LoVo (cell line): ENCODE measurements around the gene TTLL5.
"Not testable (repeated sequence)": the region's sequence is repeated elsewhere in the genome, so short reads cannot be mapped to it uniquely, and the experiment has no call there.

Experiments used
- DNase-seq: peaks from one replicate; pipeline ENCODE4 v3.0.0-alpha.2; 2016; ENCODE audit warnings: low spot score

TTLL5 gene

GRCh38 chr14:75915045-75915444 lies 254.0 kb downstream of the TTLL5 start:
- DNase-seq: no peak

DNA sequence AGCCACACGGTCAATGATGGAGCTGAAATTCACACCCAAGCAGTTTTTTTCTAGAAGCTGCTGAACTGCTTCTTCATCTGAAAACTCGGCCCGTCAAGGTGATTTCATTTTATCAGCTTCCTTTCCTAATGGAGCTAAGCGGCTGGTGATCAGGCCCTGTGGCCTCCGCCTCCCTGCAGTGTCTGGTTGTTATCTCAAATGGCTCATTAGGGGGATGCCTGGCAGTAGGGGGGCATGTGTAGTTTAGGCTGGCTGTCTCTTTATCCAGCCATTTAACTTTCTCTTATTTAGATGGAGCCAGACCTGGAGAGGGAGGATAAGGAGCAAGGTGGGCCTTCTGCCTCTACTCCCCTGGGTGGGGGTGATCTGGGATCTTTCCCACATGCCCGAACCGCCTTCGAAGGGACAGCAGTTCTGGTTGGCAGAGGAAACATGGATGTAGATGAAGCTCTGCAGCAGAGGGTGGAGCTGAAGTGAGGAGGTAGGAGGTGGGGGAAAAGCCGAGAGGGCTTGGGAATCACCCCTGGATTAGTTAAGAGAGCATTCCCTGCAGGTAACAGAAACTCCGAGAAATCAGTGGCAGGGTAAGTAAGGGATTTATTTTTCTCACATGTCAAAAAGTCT lies 256.4 kb downstream of the TTLL5 start:
- no peak for DNase-seq

DNA sequence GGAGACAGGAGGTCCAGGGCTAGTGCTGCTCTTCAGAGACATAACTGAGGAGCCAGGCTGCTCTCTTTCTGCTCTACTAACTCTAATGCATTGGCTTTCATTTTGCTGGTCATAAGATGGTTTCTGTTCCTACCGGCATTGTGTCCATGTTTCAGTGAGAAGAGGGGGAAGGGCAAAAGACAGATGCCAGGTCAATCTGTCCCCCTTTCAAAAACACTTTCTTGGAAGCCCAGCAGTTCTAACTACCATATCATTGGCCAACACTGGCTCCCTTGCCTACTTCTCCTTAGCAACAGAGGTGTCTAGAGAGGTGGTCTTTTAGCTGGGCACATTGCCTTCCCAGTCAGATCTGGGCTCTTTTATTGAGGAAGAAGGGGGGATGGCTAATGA lies 256.9 kb downstream of the TTLL5 start:
- no peak for DNase-seq

DNA sequence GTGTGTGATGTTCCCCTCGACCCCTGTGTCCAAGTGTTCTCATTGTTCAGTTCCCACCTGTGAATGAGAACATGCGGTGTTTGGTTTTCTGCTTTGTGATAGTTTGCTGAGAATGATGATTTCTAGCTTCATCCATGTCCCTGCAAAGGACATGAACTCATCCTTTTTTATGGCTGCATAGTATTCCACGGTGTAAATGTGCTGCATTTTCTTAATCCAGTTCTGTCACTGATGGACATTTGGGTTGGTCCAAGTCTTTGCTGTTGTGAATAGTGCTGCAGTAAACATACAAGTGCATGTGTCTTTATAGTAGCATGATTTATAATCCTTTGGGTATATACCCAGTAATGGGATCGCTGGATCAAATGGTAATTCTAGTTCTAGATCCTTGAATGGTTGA lies 259.4 kb downstream of the TTLL5 start:
- DNase-seq: not testable (repeated sequence)

DNA sequence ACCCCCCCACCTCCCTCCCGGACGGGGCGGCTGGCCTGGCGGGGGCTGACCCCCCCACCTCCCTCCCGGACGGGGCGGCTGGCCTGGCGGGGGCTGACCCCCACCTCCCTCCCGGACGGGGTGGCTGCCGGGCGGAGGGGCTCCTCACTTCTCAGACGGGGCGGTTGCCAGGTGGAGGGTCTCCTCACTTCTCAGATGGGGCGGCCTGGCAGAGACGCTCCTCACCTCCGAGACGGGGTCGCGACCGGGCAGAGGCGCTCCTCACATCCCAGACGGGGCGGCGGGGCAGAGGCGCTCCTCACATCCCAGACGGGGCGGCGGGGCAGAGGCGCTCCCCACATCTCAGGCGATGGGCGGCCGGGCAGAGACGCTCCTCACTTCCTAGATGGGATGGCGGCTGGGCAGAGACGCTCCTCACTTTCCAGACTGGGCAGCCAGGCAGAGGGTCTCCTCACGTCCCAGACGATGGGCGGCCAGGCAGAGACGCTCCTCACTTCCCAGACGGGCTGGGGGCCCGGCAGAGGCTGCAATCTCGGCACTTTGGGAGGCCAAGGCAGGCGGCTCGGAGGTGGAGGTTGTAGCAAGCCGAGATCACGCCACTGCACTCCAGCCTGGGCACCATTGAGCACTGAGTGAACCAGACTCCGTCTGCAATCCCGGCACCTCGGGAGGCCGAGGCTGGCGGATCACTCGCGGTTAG lies 264.2 kb downstream of the TTLL5 start:
- DNase-seq: not testable (repeated sequence)

DNA sequence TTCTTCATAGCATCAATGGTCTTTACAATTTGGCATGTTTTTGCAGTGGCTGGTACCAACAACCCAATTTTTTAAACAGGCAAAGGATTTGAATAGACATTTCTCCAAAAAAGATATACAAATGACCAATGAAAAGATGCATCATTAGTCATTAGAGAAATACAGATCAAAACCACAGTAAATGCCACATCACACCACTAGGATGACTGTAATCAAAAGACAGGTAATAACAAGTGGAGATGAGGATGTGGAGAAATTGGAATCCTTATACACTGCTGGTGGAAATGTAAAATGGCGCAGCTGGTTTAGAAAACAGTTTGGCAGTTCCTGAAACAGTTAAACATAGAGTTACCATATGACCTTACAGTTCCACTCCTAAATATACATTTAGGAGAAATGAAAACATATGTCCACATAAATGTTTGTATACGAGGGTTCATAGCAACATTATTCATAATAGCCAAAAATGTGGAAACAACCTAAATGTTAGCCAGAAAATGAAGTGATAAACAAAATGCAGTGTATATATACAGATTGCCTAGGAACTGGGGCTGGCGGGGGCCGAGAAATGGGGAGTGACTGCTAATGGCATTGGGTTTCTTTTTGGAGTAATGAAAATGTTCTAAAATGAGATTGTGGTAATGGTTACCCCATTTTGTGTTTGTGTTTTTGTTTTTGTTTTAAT lies 265.5 kb downstream of the TTLL5 start:
- no peak for DNase-seq

DNA sequence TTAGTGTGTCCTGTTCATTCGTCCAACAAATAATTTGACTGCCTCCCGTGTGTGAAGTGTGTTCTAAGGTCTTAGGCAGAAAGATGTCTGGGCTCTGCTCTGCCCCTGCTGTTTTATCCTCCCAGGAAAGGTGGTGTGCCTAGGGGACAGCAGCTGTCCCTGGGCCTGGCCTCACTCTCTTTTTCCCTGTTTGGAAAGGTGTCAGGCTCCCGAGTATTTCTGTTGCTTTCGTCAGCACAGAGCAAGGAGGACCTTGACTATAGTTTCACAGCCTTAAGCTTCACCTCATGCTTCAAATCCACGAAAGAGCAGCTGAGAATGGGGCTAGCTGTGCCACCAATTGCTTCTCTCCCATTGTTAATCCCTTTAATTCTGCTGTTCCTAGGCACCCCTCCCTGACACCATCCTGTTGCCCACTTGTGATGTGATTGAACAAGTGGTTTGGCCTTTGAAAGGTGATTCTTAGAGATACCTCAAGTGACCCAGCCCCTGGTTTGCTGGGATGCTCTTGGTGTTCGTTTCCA lies 266.6 kb downstream of the TTLL5 start:
- DNase-seq: no peak

DNA sequence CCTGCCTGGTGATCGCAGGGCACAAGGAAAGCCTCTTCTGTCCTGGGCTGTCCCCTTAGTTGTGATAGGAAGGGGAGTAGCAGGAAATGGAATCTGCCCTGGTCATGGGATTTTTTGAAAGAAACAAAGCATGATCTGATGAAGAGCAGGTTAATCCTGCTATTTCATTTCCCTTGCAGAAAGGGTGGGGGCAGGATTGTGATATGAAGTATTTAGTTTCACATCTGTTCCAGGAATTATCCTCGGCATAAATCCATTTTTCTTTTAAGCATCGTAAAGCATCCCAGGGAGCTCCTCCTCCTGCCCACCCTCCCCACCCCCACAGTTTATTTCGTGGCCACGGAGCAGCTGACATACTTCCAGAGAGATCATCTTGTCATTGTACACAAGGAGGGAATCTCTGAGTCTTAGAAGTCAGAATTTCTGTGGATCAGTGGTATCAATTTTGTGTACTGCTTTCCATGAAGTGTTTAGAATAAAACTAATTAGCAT lies 267.7 kb downstream of the TTLL5 start:
- no peak for DNase-seq

DNA sequence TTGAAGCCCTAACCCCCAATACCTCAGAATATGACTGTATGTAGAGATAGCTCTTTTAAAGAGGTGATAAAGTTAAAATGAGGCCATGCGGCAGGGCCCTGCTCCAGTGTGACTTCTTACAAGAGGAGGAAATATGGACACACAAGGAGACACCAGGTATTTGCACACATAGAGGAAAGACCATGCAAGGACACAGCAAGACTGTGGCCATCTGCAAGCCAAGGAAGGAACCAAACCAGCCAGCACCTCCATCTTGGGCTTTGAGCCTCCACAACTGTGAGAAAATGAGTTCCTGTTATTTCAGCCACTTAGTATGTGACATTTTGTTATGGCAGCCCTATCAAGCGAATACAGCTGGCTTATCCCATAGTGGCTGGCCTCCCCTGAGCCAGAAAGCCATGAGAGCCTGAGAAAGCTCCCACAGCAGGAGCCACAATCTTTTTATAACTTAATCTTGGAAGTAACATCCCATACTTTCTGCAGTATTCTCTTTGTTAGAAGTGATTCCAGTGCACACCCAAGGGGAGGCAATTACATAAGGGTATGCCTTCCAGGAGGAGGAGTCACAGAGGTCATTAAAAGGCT lies 272.8 kb downstream of the TTLL5 start:
- DNase-seq: no peak

- DNase-seq: no peak
These were observed 274.1 kb downstream of the TTLL5 start for GRCh38 chr14:75934998-75935628.

DNA sequence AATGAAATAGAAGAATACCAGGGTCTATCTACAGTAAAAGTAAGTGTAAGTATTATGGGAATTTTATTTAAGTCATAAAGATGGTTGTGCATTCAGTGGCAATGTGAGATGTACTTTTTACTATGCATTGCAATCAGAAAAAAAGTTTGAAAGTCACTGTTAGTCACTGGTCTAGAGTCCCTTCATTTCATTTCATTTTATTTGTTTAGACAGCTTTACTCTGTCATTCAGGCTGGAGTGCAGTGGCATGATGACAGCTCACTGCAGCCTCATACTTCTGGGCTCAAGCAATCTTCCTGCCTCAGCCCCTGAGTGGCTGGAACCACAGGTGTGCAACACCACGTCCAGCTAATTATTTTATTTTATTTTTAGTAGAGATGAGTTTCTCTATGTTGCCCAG lies 278.2 kb downstream of the TTLL5 start:
- no peak for DNase-seq

- no peak for DNase-seq
These were observed 280.0 kb downstream of the TTLL5 start for GRCh38 chr14:75941030-75941429.

GRCh38 chr14:75944607-75945241 lies 283.7 kb downstream of the TTLL5 start:
- no peak for DNase-seq

DNA sequence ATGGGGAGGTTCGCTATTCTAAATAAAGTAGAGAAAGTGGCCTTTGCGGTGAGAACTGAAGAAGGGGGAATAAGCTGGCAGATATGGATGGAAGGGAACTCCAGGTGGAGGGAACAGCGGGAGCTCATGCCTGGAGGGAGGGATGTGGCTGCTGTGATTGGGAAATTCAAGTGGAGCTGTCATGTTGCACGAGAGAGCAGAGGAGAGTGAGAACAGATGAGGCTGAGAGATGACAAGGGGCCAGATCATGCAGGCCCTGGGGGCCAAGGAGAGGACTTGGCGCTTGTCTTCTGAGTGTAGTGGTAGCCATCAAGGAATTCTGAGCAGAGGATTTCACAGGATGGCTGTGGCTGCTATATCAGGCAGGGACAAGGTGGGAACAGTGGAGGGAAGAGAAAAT lies 285.7 kb downstream of the TTLL5 start:
- DNase-seq: no peak

DNA sequence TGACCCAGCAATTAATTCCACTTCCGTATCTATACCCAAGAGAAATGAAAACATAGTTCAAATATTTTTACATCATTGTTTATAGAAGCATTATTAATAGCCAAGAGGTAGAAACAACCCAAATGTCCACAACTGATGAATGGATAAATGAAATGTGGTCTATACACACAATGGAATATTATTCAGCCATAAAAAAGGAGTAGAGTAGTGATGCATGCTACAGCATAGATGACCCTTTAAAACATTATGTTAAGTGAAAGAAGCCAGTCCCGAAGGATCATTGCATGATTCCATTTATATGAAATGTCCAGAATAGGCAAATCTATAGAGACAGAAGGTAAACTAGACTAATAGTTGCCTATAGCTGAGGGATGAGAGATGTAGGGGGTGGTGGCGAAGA lies 291.4 kb downstream of the TTLL5 start:
- DNase-seq: no peak

- DNase-seq: no peak
These were observed 298.0 kb downstream of the TTLL5 start for GRCh38 chr14:75959031-75959430.

DNA sequence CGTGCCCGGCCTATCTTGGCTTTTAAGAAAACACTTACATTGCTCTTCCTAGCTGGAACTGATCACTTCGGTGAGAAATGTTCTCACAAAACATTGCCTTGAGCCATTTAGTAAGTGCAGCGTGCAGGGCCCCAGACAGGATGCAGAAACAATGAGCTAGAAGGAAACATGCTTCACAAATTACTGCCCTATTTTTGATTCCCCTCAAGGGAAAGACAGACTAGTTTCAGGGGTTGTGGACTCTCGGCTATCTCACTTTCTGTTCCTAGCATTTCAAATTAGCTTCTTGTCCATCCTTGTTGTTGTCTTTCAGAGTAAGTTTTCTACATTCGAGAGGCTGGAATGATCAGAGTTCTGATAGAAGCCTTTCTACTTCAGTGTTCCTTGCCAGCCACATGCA lies 299.2 kb downstream of the TTLL5 start:
- DNase-seq: no peak

- no peak for DNase-seq
These were observed 300.6 kb downstream of the TTLL5 start for GRCh38 chr14:75961662-75962061.

DNA sequence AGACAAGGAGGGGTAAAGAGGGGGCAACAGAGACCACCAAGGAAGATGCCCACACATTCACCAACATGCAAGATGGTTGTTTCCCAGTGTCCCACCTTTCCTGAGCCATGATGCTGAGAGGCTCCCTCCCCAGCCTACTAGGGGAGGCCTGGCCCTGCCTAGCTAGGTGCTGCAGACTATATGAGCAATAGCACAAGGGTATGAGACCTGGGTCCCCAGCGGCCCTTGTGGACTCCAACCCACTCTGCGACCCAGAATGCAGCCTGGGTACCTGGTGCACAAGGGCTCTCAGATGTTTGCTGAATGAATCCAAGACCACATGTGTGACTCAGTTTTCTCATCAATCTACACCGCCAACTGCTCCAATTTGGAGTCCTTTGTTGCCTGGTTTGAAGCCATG lies 306.8 kb downstream of the TTLL5 start:
- no peak for DNase-seq

GRCh38 chr14:75968456-75968855 lies 307.4 kb downstream of the TTLL5 start:
- DNase-seq: no peak

- no peak for DNase-seq
These were observed 308.1 kb downstream of the TTLL5 start for GRCh38 chr14:75969126-75969525.

DNA sequence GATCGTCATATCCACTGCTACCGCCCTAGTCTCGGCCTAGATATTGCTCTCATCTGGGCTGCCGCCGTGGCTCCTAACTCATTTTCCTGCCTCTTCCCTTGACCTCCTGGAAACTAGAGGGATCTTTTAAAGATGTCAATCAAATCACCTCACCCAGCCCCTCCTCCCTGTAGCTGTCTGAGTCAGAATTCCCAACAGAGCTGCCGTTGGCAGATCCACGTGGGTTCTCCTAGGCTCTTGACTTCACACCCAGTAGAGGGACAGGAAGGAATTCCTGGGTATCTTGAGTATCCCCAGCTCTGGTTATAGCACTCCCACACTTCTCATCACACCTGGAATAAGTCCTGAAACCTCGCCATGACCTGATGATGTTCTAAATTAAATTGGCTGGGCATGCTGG lies 308.8 kb downstream of the TTLL5 start:
- DNase-seq: no peak
